Thyroid gland (tissue), 4 donors: ENCODE results near the gene GCLM. TPM values are rescaled to one million over a fixed set of nuclear protein-coding genes. Genes with fewer than 3 reads are reported as not detected.
A peak's percentile ranks its signal among the peaks of the same experiment; 100 is the strongest.

ENCODE experiments used
- DNase-seq, 2 donors: peaks; one replicate each; pipeline ENCODE4 v3.0.0-alpha.2; 2019
- H3K27ac ChIP-seq, 3 donors: fragments of 200-600 bp; sonication (generic); 1 replicate in 2 of 3; 2 replicates in 1 of 3; pipeline ENCODE4 v1.5.1; 2016 to 2019; ENCODE audit warnings: mild to moderate bottlenecking in 1 of 3, moderate library complexity in 1 of 3
- H3K27me3 ChIP-seq: fragments of 200-600 bp; sonication (generic); one replicate; pipeline ENCODE4 v1.5.1; 2019
- H3K36me3 ChIP-seq, 2 donors: fragments of 200-600 bp; sonication (generic); one replicate each; pipeline ENCODE4 v1.5.1; 2016 to 2019
- H3K4me1 ChIP-seq, 2 donors: fragments of 200-600 bp; sonication (generic); one replicate each; pipeline ENCODE4 v1.5.1; 2017 to 2019
- H3K4me3 ChIP-seq, 3 donors: fragments of 200-600 bp; sonication (generic); replicated peaks in 1 of 3; 1 replicate in 2 of 3; 2 replicates in 1 of 3; pipeline ENCODE4 v1.5.1; 2016; ENCODE audit warnings: mild to moderate bottlenecking in 1 of 3
- H3K9me3 ChIP-seq: fragments of 200-600 bp; sonication (generic); one replicate; pipeline ENCODE4 v1.5.1; 2017
- CTCF ChIP-seq, 6 experiments: fragments of 200-600 bp in 3 of 6; fragments of 450-650 bp in 3 of 6; sonication (generic) in 3 of 6; IDR thresholded peaks; one replicate each; pipeline ENCODE4 v1.5.1; 2016 to 2019; ENCODE audit warnings: antibody characterized with exemption in 6 of 6, mild to moderate bottlenecking in 2 of 6, inconsistent platforms in 1 of 6, moderate library complexity in 1 of 6
- POLR2A ChIP-seq, 2 donors: fragments of 450-650 bp; IDR thresholded peaks; one replicate each; pipeline ENCODE4 v1.6.1; 2017; ENCODE audit warnings: antibody characterized with exemption in 2 of 2, mild to moderate bottlenecking in 2 of 2, moderate library complexity in 1 of 2
- WGBS, 2 donors: methylation state at CpG; one replicate each; pipeline ENCODE4 v1.1.5; 2017; 5-methylcytosine and 5-hydroxymethylcytosine counted together
- intact Hi-C: fragments of 100-400 bp; cut with DNase I; formaldehyde crosslinking; loops from one replicate; pipeline ENCODE4 v1.15.1; 2023
- total RNA-seq, 4 donors: library from RNA; depleted of rRNA; stranded (reverse); fragments of >200 nt; gene quantifications; one replicate each; pipeline ENCODE4 v1.2.3, GENCODE V29; 2016

GCLM gene
- total RNA-seq, 4 donors from 2014 or later = 27.0 to 56.2 (median 43.4) TPM

- H3K9me3 ChIP-seq = no peaks in the 10 kb centered on the region
- H3K36me3 ChIP-seq = no peaks in the 10 kb centered on the region
- peaks cover 6 to 9% of the 10 kb centered on the region in 2 donors for H3K4me1 ChIP-seq
- H3K27me3 ChIP-seq = no peaks in the 10 kb centered on the region
- intact Hi-C loops = loop anchor here (10.0 kb wide), 3 partner anchors 222 to 542 kb away; partner anchors contain the start of gene FNBP1L
- peak overlapping the region; percentile 96 to 99 (median 97) for H3K27ac ChIP-seq
- H3K4me3 ChIP-seq = peak overlapping the region; percentile 27 to 78 (median 66)
- DNase-seq = peak; percentile 86 to 88
- WGBS, 2 donors = 0 to 1% methylated on average over 24 to 46 of the region's 86 CpGs
- TF ChIP-seq CTCF (IDR thresholded peaks at IDR 0.05) = peak in 2 of 6 experiments; percentile 0 to 10
- peak; percentile 57 to 85 for TF ChIP-seq POLR2A (IDR thresholded peaks at IDR 0.05)
Observed at GRCh38 chr1:93846992-93847810, 62.0 kb downstream of the GCLM start.

- Histone ChIP-seq H3K4me1 (peaks cover 6 to 9% of the 10 kb centered on the region in 2 donors), H3K4me3 (peak overlapping the region; percentile 23 to 78 (median 66)), H3K9me3 (no peaks in the 10 kb centered on the region), H3K36me3 (no peaks in the 10 kb centered on the region), H3K27ac (peak overlapping the region; percentile 96 to 99 (median 97)), H3K27me3 (no peaks in the 10 kb centered on the region)
- TF ChIP-seq POLR2A (IDR thresholded peaks at IDR 0.05) = peak in 1 of 2 donors; percentile 83
- peak in 3 of 6 experiments; percentile 35 to 51 (median 39) for TF ChIP-seq CTCF (IDR thresholded peaks at IDR 0.05)
- DNase-seq = peak; percentile 90
- intact Hi-C loops = loop anchor here (10.0 kb wide), 3 partner anchors 222 to 542 kb away; partner anchors contain the start of gene FNBP1L
- 1 to 2% methylated on average over 32 of the region's 94 CpGs for WGBS, 2 donors
Observed at GRCh38 chr1:93846206-93846991, 62.8 kb downstream of the GCLM start.

GRCh38 chr1:93845538-93846205 is 63.6 kb downstream of the GCLM start:
- intact Hi-C loops = loop anchor here (10.0 kb wide), 3 partner anchors 221 to 541 kb away; partner anchors contain the start of gene FNBP1L

More at GRCh38 chr1:93845538-93846205, 63.6 kb downstream of the GCLM start:
- peak overlapping the region; percentile 96 to 99 (median 97) for H3K27ac ChIP-seq
- H3K4me3 ChIP-seq = peak overlapping the region in 2 of 3 donors; percentile 66 to 78
- no peaks in the 10 kb centered on the region for H3K27me3 ChIP-seq
- H3K36me3 ChIP-seq = no peaks in the 10 kb centered on the region
- DNase-seq = no peak
- H3K4me1 ChIP-seq = peaks cover 6 to 9% of the 10 kb centered on the region in 2 donors
- TF ChIP-seq CTCF (IDR thresholded peaks at IDR 0.05) = no peak
- 33 to 35% methylated on average over 16 of the region's 16 CpGs for WGBS, 2 donors
- no peaks in the 10 kb centered on the region for H3K9me3 ChIP-seq
